Lung (tissue), 12 donors: Measurements from ENCODE around the gene NOL7. TPM values are rescaled to one million over a fixed set of nuclear protein-coding genes. Genes with fewer than 3 reads are reported as not detected.

Source experiments
- ATAC-seq: fragments of 200-7000 bp; cut with Tn5 transposase; one replicate; pipeline ENCODE4 v1.9.1; 2020; ENCODE audit warnings: moderate number of reproducible peaks; ENCODE audit not compliant: insufficient read depth, low FRiP score
- DNase-seq, 3 donors: peaks; one replicate each; pipeline ENCODE4 v3.0.0-alpha.2; 2013 to 2017
- H3K27ac ChIP-seq, 2 donors: one replicate each; pipeline ENCODE4 v1.5.1; 2013; ENCODE audit warnings: mild to moderate bottlenecking in 2 of 2, moderate library complexity in 2 of 2, control low read depth in 1 of 2, inconsistent platforms in 1 of 2, low read depth in 1 of 2, low read length in 1 of 2
- H3K27me3 ChIP-seq, 3 donors: one replicate each; pipeline ENCODE4 v1.5.1; 2013; ENCODE audit warnings: low read length in 2 of 3; ENCODE audit not compliant: control insufficient read depth in 3 of 3, insufficient read depth in 3 of 3
- H3K36me3 ChIP-seq, 4 donors: one replicate each; pipeline ENCODE4 v1.5.1; 2013; ENCODE audit warnings: low read length in 4 of 4, mild to moderate bottlenecking in 1 of 4, moderate library complexity in 1 of 4; ENCODE audit not compliant: control insufficient read depth in 4 of 4, insufficient read depth in 4 of 4
- H3K4me1 ChIP-seq, 5 donors: one replicate each; pipeline ENCODE4 v1.5.1; 2013; ENCODE audit warnings: low read length in 5 of 5, mild to moderate bottlenecking in 2 of 5, moderate library complexity in 1 of 5; ENCODE audit not compliant: control insufficient read depth in 5 of 5, insufficient read depth in 5 of 5
- H3K4me3 ChIP-seq: one replicate; pipeline ENCODE4 v1.5.1; 2013; ENCODE audit warnings: mild to moderate bottlenecking, control low read depth, moderate library complexity
- H3K9ac ChIP-seq, 2 donors: one replicate each; pipeline ENCODE4 v1.5.1; 2013; ENCODE audit warnings: low read length in 2 of 2, control low read depth in 1 of 2; ENCODE audit not compliant: insufficient read depth in 1 of 2
- H3K9me3 ChIP-seq, 4 donors: one replicate each; pipeline ENCODE4 v1.5.1; 2013; ENCODE audit warnings: low read length in 3 of 4, mild to moderate bottlenecking in 1 of 4, moderate library complexity in 1 of 4; ENCODE audit not compliant: control insufficient read depth in 4 of 4, insufficient read depth in 3 of 4
- CTCF ChIP-seq: IDR thresholded peaks from 2 replicates; pipeline ENCODE4 v1.5.1; 2012; ENCODE audit warnings: mild to moderate bottlenecking; ENCODE audit errors: control extremely low read depth, extremely low read depth
- WGBS, 2 donors: extraction: QIAGEN DNeasy Blood & Tissue Kit; methylation state at CpG; one replicate each; pipeline ENCODE4 v1.1.7; 2013; 5-methylcytosine and 5-hydroxymethylcytosine counted together
- polyA plus RNA-seq, 2 donors: library from polyadenylated mRNA; stranded (reverse); fragments of 200-250 nt; gene quantifications; one replicate each; pipeline ENCODE4 v1.2.1, GENCODE V29; 2013
- total RNA-seq, 2 donors: library from RNA; depleted of rRNA in 1 of 2; stranded (reverse); fragments of >200 nt in 1 of 2; gene quantifications; one replicate each; pipeline ENCODE4 v1.2.1, GENCODE V29; 2014 to 2021
- donor health status: control.
- donor health status: control.
- donor health status: Bipolar disorder and iron deficiency.
- donor health status: healthy.
- donor health status: DM: yes; HTN: yes; CAD: no.

NOL7 gene
- total and polyA plus RNA-seq, 4 donors: 48.0 to 75.8 (median 57.5) TPM

- ATAC-seq: no peak
- Histone ChIP-seq H3K27ac (no peak overlapping the region), H3K4me1 (peaks cover 0 to 5% (median 0%) of the 10 kb centered on the region in 5 donors), H3K9ac (no peak overlapping the region), H3K9me3 (peaks cover 0 to 5% (median 0%) of the 10 kb centered on the region in 4 donors), H3K36me3 (no peaks in the 10 kb centered on the region), H3K4me3 (no peak overlapping the region), H3K27me3 (no peaks in the 10 kb centered on the region)
- TF ChIP-seq CTCF: no peak
- no peak for DNase-seq
- 82 to 88% methylated on average over 8 of the region's 8 CpGs for WGBS, 2 donors
These were observed 51.3 kb downstream of the NOL7 start for GRCh38 chr6:13666194-13667105.

- DNase-seq (no peak), ATAC-seq (no peak)
- H3K36me3 ChIP-seq: no peaks in the 10 kb centered on the region
- H3K9me3 ChIP-seq: peaks cover 0 to 5% (median 0%) of the 10 kb centered on the region in 4 donors
- peaks cover 0 to 4% (median 1%) of the 10 kb centered on the region in 5 donors for H3K4me1 ChIP-seq
- H3K27ac ChIP-seq: no peak overlapping the region
- H3K27me3 ChIP-seq: no peaks in the 10 kb centered on the region
- TF ChIP-seq CTCF: no peak
- WGBS, 2 donors: 60 to 71% methylated on average over 2 of the region's 2 CpGs
- no peak overlapping the region for H3K4me3 ChIP-seq
- no peak overlapping the region for H3K9ac ChIP-seq
These were observed 52.5 kb downstream of the NOL7 start for GRCh38 chr6:13667655-13668054.

- WGBS, 2 donors: 58 to 68% methylated on average over 2 of the region's 2 CpGs
- no peak for ATAC-seq
- no peak for TF ChIP-seq CTCF
- no peak overlapping the region for H3K9ac ChIP-seq
- DNase-seq: no peak
- H3K27me3 ChIP-seq: no peaks in the 10 kb centered on the region
- H3K4me1 ChIP-seq: peaks cover 0 to 4% (median 1%) of the 10 kb centered on the region in 5 donors
- peaks cover 0 to 5% (median 0%) of the 10 kb centered on the region in 4 donors for H3K9me3 ChIP-seq
- no peak overlapping the region for H3K4me3 ChIP-seq
- H3K27ac ChIP-seq: no peak overlapping the region
- H3K36me3 ChIP-seq: no peaks in the 10 kb centered on the region
These were observed 53.3 kb downstream of the NOL7 start for GRCh38 chr6:13668291-13668928.
